ENCODE results near the gene VPS9D1.
A peak's percentile ranks its signal among the peaks of the same experiment; 100 is the strongest.

VPS9D1 gene, protein sequence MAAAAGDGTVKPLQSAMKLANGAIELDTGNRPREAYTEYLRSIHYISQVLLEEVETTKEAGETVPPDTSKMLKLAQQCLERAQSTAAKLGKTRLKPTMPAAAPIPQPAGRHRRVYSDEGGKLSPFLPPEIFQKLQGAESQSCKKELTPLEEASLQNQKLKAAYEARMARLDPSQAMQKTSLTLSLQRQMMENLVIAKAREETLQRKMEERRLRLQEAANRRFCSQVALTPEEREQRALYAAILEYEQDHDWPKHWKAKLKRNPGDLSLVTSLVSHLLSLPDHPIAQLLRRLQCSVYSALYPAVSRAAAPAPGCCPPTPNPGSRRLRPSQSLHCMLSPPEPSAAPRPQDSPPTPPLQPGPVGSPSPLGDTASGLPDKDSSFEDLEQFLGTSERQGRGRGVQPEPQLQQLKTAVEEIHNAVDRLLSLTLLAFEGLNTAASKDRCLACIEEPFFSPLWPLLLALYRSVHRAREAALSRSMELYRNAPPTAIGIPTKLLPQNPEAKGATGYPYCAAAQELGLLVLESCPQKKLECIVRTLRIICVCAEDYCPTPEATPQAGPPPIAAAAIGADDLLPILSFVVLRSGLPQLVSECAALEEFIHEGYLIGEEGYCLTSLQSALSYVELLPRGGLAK

DNA sequence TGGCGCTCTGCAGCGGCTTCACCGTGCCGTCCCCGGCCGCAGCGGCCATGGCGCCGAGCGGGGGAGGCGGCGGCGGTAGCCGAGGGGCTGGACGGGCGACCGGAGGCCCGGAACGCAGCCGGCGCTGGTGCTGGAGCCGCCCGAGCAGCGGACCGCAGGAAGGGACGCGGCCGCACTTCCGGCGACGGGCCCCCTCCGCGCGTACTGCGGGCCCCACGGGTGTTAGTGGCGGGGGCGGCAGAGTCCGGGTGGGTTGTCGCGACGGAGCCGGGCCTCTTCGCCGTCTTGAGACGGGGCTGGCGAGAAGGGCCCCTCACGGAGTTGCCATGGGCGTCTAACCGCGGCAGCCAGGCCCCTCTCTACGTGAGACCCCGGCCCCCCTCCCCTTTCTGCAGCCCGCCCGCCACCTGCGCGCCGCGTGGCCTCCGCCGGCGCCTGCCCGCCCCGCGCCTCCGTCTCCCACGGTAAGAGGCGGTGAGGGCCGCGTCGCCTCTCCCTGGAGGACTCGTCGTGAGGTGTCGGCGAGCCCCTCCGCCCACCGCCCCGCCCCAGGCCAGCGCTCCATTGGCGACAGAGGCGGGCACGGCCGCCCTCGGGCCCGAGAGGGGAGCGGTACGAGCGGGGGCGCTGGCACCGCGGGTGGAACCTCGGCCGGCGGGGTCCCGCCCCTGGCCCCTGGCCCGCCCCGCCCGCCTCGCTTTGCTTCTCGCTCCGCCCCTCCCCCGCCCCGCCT, at the start of gene VPS9D1, which contains the start of gene ZNF276:
TSS of gene VPS9D1 (minus strand) at position 86 of the 733 bp plus-strand sequence. CDS start at position 49, 37 bp downstream.
TSS of gene ZNF276 (plus strand) at position 725 of the 733 bp plus-strand sequence. CDS start 104 bp downstream, outside the sequence.
- H3K36me3 ChIP-seq (ENCODE audit: insufficient read depth, low read length): no peaks in the 10 kb centered on the region; the same call in 1 of the 2 replicates
- no peak for DNase-seq (ENCODE audit: low read depth, low spot score)
- H3K4me3 ChIP-seq: peak within 1 kb of the TSS; percentile 78

DNA sequence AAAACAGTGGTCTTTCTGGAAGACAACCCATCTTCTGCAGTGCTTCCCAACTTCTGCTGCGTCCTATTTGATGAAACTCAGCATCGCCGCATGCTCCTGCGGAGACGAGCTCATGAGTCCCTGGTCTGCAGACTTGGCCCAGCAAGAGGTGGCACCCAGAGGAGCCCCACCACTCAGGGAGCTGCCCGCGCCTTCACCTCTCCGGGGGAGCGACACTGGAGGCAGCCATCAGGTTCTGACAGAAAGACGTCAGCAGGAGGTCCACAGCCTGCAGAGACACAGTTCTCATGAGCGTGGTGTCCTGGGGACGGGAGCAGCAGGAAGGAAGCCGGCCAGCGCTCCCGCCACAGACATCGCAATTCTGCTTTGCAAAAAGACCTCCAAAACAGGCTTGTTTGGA, 49.7 kb upstream of the VPS9D1 start:
- TF ChIP-seq POLR2AphosphoS5 (IDR thresholded peaks at IDR 0.05; ENCODE audit: borderline replicate concordance, low read depth, low read length) (no peak), FOXP2 (optimal IDR thresholded peaks at IDR 0.05; ENCODE audit: control extremely low read depth, extremely low read length, insufficient read depth) (no peak)
- Histone ChIP-seq H3K36me3 (ENCODE audit: insufficient read depth, low read length) (peaks cover 34% of the 10 kb centered on the region; the same call in 1 of the 2 replicates), H3K27ac (no peak overlapping the region), H3K9ac (ENCODE audit: insufficient read length) (no peak overlapping the region), H3K4me3 (no peak overlapping the region), H3K9me3 (ENCODE audit: low read depth, low read length) (no peaks in the 10 kb centered on the region)
- DNase-seq (ENCODE audit: low read depth, low spot score): no peak

More for the DNA sequence above, at the start of gene VPS9D1, which contains the start of gene ZNF276:
- Histone ChIP-seq H3K9me3 (ENCODE audit: low read depth, low read length) (no peaks in the 10 kb centered on the region), H3K9ac (ENCODE audit: insufficient read length) (peak within 1 kb of the TSS; percentile 65), H3K27ac (peak within 1 kb of the TSS; percentile 64)
- TF ChIP-seq FOXP2 (optimal IDR thresholded peaks at IDR 0.05; ENCODE audit: control extremely low read depth, extremely low read length, insufficient read depth): no peak
- TF ChIP-seq POLR2AphosphoS5 (IDR thresholded peaks at IDR 0.05; ENCODE audit: borderline replicate concordance, low read depth, low read length): peak; percentile 32; the same call in 1 of the 2 replicates
- TF ChIP-seq EZH2 (IDR thresholded peaks at IDR 0.05): no peak

DNA sequence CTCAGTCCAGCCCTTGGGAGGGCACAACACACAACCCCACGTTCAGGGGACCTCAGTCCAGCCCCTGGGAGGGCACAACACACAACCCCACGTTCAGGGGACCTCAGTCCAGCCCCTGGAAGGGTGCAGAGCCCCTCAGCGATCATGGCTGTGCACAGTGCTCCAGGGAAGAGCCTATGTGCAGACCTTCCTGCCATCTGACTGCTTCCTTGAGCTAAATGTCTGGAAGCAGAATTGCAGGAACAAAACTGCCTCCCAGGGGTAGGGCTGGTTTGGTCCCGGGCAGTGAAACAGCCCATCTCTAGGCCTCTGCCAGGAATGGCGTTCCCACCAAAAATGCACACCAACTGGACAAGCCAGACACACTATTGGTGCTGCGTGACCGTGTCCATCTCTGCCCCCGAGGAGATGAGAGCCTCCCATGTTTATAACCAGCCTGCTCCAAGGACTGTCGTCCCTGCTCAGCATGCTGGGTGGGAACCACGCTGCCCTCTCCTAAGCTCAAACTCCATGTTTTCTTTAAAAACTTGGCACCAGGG, 44.7 kb upstream of the VPS9D1 start:
- no peak overlapping the region for H3K4me3 ChIP-seq
- no peak for DNase-seq (ENCODE audit: low read depth, low spot score)
- TF ChIP-seq FOXP2 (optimal IDR thresholded peaks at IDR 0.05; ENCODE audit: control extremely low read depth, extremely low read length, insufficient read depth): no peak
- TF ChIP-seq EZH2 (IDR thresholded peaks at IDR 0.05): no peak
- TF ChIP-seq POLR2AphosphoS5 (IDR thresholded peaks at IDR 0.05; ENCODE audit: borderline replicate concordance, low read depth, low read length): no peak
- H3K9me3 ChIP-seq (ENCODE audit: low read depth, low read length): no peaks in the 10 kb centered on the region
- no peak overlapping the region for H3K27ac ChIP-seq
- H3K9ac ChIP-seq (ENCODE audit: insufficient read length): no peak overlapping the region
- H3K36me3 ChIP-seq (ENCODE audit: insufficient read depth, low read length): peaks cover 31% of the 10 kb centered on the region; the same call in 1 of the 2 replicates

DNA sequence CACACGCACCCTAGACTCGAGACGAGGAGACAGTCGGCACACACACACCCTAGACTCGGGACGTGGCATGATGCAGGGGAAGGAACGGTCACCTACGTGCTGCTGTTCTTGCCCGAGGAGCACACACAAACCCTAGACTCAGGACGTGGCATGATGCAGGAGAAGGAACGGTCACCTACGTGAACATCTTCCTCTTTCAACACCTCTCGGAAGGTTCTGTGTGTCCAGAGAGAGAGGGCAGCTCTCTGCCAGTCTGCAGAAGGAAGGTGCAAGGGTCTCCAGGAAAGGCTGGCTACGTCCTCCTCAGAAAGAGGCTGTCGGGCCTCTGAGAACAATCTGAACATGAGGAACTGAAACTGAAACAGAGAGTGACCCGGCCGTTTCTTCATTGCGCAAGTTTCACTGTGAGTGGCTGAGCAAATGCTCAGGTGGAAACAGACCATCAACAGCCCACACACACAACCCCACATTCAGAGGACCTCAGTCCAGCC, 44.1 kb upstream of the VPS9D1 start:
- no peak for DNase-seq (ENCODE audit: low read depth, low spot score)
- Histone ChIP-seq H3K36me3 (ENCODE audit: insufficient read depth, low read length) (peaks cover 26% of the 10 kb centered on the region; the same call in 1 of the 2 replicates), H3K27ac (no peak overlapping the region), H3K9me3 (ENCODE audit: low read depth, low read length) (no peaks in the 10 kb centered on the region), H3K9ac (ENCODE audit: insufficient read length) (no peak overlapping the region), H3K4me3 (no peak overlapping the region)
- TF ChIP-seq POLR2AphosphoS5 (IDR thresholded peaks at IDR 0.05; ENCODE audit: borderline replicate concordance, low read depth, low read length): no peak
- TF ChIP-seq FOXP2 (optimal IDR thresholded peaks at IDR 0.05; ENCODE audit: control extremely low read depth, extremely low read length, insufficient read depth): no peak
- TF ChIP-seq EZH2 (IDR thresholded peaks at IDR 0.05): no peak

DNA sequence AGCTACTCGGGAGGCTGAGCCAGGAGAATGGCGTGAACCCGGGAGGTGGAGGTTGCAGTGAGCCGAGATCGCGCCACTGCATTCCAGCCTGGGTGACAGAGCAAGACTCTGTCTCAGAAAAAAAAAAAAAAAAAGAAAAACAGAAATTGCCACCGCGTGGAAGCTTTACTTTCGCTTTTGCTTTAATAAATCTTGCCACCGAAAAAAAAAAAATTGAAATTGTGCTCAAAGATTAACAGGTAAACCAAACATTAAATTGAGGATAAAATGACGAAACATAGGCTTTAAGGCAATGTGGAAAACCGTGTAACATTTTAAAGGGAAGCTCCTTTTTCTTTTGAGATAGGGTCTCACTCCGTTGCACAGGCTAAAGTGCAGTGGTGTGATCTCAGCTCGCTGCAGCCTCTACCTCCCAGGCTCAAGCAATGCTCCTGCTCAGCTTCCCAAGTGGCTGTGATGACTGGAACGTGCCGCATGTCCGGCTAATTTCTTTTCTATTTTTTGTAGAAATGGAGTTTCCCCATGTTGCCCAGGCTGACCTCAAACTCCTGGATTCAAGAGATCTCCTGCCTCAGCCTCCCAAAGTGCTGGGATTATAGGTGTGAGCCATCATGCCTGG, 40.7 kb upstream of the VPS9D1 start:
- Histone ChIP-seq H3K4me3 (no peak overlapping the region), H3K36me3 (ENCODE audit: insufficient read depth, low read length) (peaks cover 18% of the 10 kb centered on the region; the same call in 1 of the 2 replicates), H3K9ac (ENCODE audit: insufficient read length) (no peak overlapping the region), H3K27ac (no peak overlapping the region), H3K9me3 (ENCODE audit: low read depth, low read length) (no peaks in the 10 kb centered on the region)
- DNase-seq (ENCODE audit: low read depth, low spot score): no peak
- TF ChIP-seq POLR2AphosphoS5 (IDR thresholded peaks at IDR 0.05; ENCODE audit: borderline replicate concordance, low read depth, low read length): no peak
- TF ChIP-seq FOXP2 (optimal IDR thresholded peaks at IDR 0.05; ENCODE audit: control extremely low read depth, extremely low read length, insufficient read depth): no peak
- TF ChIP-seq EZH2 (IDR thresholded peaks at IDR 0.05): no peak

DNA sequence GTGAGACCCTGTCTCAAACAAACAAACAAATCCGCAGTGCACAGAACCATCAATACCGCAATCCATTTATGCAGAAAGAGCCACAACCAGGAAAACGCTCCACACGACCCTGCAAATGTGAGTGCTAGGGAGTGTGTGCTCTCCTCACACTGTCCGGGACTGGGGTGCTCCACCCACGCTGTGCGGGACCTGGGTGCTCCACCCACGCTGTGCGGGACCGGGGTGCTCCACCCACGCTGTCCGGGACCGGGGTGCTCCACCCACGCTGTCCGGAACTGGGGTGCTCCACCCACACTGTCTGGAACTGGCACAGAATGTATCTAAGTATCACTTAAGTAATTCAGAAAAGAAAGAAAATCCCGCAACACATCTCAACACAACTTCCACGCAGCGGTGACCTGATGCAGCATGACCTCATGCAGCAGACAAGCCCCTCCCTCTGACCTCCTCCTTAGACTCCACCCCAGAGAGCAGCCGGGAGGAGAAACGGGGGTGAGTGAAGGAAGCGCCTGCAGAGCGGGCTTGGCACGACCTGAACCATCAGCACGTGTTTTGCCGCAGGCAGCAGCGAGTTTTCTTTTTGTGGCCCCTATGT, 39.1 kb upstream of the VPS9D1 start:
- no peaks in the 10 kb centered on the region for H3K9me3 ChIP-seq (ENCODE audit: low read depth, low read length)
- no peak overlapping the region for H3K9ac ChIP-seq (ENCODE audit: insufficient read length)
- DNase-seq (ENCODE audit: low read depth, low spot score): no peak
- no peak overlapping the region for H3K4me3 ChIP-seq
- H3K36me3 ChIP-seq (ENCODE audit: insufficient read depth, low read length): peaks cover 18% of the 10 kb centered on the region; the same call in 1 of the 2 replicates
- no peak for TF ChIP-seq FOXP2 (optimal IDR thresholded peaks at IDR 0.05; ENCODE audit: control extremely low read depth, extremely low read length, insufficient read depth)
- no peak for TF ChIP-seq EZH2 (IDR thresholded peaks at IDR 0.05)
- no peak for TF ChIP-seq POLR2AphosphoS5 (IDR thresholded peaks at IDR 0.05; ENCODE audit: borderline replicate concordance, low read depth, low read length)
- H3K27ac ChIP-seq: no peak overlapping the region

DNA sequence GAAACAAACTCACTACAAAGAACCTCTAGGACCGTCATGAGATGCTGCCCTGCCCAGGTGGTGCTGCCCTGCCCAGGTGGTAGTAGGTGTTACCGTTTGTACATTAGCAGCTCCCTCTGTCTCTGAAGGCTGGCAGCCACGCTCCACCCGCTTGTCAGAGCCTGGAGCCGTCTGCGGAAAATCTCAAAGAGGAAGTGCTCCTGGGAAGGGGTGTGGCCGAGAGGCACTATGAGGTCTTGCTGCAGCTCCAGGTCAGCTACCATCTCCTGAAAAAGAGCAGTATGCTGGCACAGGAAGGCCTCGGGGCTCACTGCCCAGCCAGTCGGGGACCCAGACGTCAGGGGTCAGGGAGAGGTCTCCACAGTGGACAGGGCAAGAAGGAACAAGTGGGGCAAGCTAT, 28.9 kb upstream of the VPS9D1 start:
- Histone ChIP-seq H3K9me3 (ENCODE audit: low read depth, low read length) (no peaks in the 10 kb centered on the region), H3K9ac (ENCODE audit: insufficient read length) (no peak overlapping the region), H3K27ac (no peak overlapping the region), H3K4me3 (no peak overlapping the region), H3K36me3 (ENCODE audit: insufficient read depth, low read length) (peaks cover 12% of the 10 kb centered on the region; the same call in 1 of the 2 replicates)
- TF ChIP-seq POLR2AphosphoS5 (IDR thresholded peaks at IDR 0.05; ENCODE audit: borderline replicate concordance, low read depth, low read length): no peak
- TF ChIP-seq EZH2 (IDR thresholded peaks at IDR 0.05): no peak
- TF ChIP-seq FOXP2 (optimal IDR thresholded peaks at IDR 0.05; ENCODE audit: control extremely low read depth, extremely low read length, insufficient read depth): no peak
- DNase-seq (ENCODE audit: low read depth, low spot score): no peak

All from SK-N-MC (cell line).